Testis (tissue), 2 donors: ENCODE data around the gene ATP1A1.

Experiments used
- CTCF ChIP-seq, 3 experiments: fragments of 450-650 bp in 2 of 3; fragments of 200-600 bp in 1 of 3; sonication (generic) in 1 of 3; IDR thresholded peaks; one replicate each; pipeline ENCODE4 v1.5.1; 2016 to 2019; ENCODE audit warnings: antibody characterized with exemption in 3 of 3, mild to moderate bottlenecking in 2 of 3, moderate library complexity in 1 of 3
- POLR2A ChIP-seq: fragments of 450-650 bp; IDR thresholded peaks from one replicate; pipeline ENCODE4 v1.6.1; 2017; ENCODE audit warnings: antibody characterized with exemption, mild to moderate bottlenecking, moderate library complexity

DNA sequence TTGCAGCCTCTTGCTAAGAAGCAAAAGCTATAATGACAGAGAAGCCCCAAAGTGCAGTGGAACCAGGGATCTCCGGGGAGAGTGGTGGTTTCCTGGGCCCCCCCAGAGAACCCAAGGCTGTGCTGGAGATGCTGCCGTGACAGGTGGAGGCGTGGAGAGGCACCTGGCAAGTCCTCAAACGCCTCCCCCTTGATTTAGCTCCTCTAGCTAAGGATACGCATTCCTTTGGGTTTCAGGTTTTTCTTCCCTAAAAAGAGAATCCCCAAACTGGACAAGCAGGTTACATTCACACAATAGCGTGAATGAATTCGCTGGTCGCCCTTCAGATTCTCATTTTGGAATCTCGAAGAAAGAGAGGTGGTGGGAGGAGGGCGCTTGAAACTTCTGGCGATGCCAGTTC, 853 bp upstream of the ATP1A1 start:
- TF ChIP-seq POLR2A (no peak), CTCF (IDR thresholded peaks at IDR 0.05) (no peak)
